SK-MEL-5 (cell line): ENCODE results near the gene S100A5. TPM values are rescaled to one million over a fixed set of nuclear protein-coding genes. Genes with fewer than 3 reads are reported as not detected.
A peak's percentile ranks its signal among the peaks of the same experiment; 100 is the strongest.
"Not testable (repeated sequence)": the region's sequence is repeated elsewhere in the genome, so short reads cannot be mapped to it uniquely, and the experiment has no call there.

ENCODE experiments used
- DNase-seq: peaks from one replicate; pipeline ENCODE4 v3.0.0-alpha.2; 2016; ENCODE audit warnings: low read depth, low spot score
- in situ Hi-C: cut with HindIII; loops from 2 replicates; pipeline ENCODE4 v1.10.0; 2016; ENCODE audit warnings: low sequenced_read_pairs, high pct_unique_total_duplicates, low pct_unique_long_range_greater_than_20kb
- polyA plus RNA-seq, 2 experiments: library from polyadenylated mRNA; depleted of rRNA; stranded (reverse); fragments of >200 nt; gene quantifications; 2 replicates each; pipeline ENCODE4 v1.2.3, GENCODE V29; 2015
- total RNA-seq: library from RNA; depleted of rRNA; stranded (reverse); fragments of >200 nt; shearing (Covaris generic); gene quantifications from 2 replicates; pipeline ENCODE4 v1.2.3, GENCODE V29; 2014; rRNA removed

The S100A5 gene
- total RNA-seq = not detected in 2 replicates
- polyA plus RNA-seq (2015; cell fraction: cytosol; rRNA removed) = not detected in 2 replicates
- not detected in 2 replicates for polyA plus RNA-seq (2015; cell fraction: nucleus; rRNA removed)

DNA sequence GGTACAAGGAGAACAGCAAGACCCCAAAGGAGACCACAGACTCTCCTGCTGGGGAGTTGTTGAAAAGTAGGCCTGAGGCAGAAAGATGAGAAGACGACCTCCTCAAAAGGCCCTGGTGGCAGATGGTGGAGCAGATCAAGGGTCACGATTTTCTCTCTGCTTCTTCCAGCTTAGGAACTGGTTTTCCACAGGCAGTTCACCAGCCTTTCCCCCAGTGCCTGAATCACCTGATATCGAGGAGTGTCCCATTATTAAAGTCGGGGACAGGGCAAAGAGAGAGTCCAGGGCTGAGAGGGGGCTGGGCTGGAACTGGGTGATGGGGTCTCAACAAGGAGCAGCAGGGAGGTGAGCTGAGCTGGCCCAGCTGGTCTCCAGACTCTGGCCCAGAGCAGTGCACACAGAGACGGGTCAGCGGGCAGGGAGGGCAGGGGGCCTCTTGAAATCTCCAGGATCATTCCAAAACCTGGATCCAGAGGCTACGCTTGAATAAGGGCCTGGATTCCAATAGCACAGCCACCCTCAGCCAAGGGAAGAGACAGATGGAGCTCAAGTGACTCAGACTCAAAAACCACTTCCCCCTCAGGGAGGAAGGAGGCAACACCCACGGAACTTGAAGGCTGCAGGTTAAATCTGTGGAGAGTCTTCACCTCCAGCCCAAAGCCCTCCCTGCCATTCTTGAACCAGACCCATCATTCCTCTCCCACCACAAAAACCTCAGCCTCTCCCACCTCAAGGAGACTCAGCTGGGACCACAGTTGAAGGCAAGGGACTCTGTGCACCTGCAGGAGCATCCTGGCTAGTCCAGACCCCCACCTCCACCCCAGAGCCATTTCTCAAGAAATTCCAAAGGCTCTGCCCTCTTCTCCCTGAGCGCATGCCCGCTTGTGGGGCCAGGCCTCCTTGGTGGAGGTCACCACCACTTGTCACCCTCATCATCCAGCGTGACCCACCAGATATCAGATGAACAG, at the start of gene S100A5:
Gene S100A5, minus strand, starts transcription at position 541 of the 968 bp plus-strand sequence. CDS start 743 bp downstream, outside the sequence.
- in situ Hi-C loops = no loop called here
- DNase-seq = no peak

GRCh38 chr1:153588482-153588881, 47.7 kb upstream of the S100A5 start:
- no peak for DNase-seq
- in situ Hi-C loops = no loop called here

DNA sequence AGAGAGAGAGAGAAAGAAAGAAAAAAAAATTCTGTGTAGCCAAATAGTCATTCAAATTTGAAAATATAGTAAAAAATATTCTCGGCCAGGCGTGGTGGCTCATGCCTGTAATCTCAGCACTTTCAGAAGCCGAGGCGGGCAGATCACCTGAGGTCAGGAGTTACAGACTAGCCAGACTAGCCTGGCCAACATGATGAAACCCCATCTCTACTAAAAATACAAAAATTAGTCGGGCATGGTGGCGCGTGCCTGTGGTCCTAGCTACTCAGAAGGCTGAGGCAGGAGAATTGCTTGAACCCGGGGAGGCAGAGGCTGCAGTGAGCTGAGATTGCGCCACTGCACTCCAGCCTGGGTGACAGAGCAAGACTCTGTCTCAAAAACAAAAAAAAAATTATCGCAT, 47.3 kb upstream of the S100A5 start:
- in situ Hi-C loops, DNase-seq: not testable (repeated sequence)

GRCh38 chr1:153587314-153587713, 46.6 kb upstream of the S100A5 start:
- in situ Hi-C loops = no loop called here
- no peak for DNase-seq

- DNase-seq = no peak
- in situ Hi-C loops = no loop called here
Observed at GRCh38 chr1:153586347-153586746, 45.6 kb upstream of the S100A5 start.

GRCh38 chr1:153585006-153585405, 44.3 kb upstream of the S100A5 start:
- in situ Hi-C loops = no loop called here
- DNase-seq = no peak

DNA sequence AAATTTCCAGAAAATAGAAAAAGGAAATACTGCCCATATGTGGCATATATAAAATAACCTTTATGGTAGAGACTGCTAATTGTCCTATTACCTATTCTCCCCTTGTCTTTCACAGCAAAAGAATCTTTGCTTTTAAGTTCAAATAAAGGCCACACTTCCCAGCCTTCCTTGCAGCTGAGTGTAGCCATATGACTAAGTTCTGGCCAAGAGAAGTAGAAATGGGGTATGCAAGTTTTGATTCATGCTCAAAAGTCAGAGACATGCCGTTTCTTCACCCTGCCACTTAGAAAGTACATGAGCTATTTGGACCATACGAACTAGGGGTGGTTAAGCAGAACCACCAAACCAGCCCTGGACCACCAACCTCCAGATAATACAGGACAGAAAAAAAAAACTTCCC, 43.2 kb upstream of the S100A5 start:
- DNase-seq = no peak
- in situ Hi-C loops = no loop called here

DNA sequence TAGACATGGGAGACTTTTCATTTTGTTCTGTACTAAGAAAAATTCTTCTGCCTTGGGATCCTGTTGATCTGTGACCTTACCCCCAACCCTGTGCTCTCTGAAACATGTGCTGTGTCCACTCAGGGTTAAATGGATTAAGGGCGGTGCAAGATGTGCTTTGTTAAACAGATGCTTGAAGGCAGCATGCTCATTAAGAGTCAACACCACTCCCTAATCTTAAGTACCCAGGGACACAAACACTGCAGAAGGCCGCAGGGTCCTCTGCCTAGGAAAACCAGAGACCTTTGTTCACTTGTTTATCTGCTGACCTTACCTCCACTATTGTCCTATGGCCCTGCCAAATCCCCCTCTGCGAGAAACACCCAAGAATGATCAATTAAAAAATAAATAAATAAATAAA, 42.8 kb upstream of the S100A5 start:
- in situ Hi-C loops, DNase-seq: not testable (repeated sequence)

DNA sequence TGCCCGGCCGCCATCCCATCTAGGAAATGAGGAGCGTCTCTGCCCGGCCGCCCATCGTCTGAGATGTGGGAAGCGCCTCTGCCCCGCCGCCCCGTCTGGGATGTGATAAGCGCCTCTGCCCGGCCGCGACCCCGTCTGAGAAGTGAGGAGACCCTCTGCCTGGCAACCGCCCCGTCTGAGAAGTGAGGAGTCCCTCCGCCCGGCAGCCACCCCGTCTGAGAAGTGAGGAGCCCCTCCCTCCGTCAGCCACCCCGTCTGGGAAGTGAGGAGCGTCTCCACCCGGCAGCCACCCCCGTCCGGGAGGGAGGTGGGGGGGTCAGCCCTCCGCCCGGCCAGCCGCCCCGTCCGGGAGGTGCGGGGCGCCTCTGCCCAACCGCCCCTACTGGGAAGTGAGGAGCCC, 42.1 kb upstream of the S100A5 start:
- DNase-seq, in situ Hi-C loops: not testable (repeated sequence)

GRCh38 chr1:153578936-153579335, 38.2 kb upstream of the S100A5 start:
- no peak for DNase-seq
- in situ Hi-C loops = no loop called here

GRCh38 chr1:153578490-153578889, 37.8 kb upstream of the S100A5 start:
- no peak for DNase-seq
- in situ Hi-C loops = no loop called here

DNA sequence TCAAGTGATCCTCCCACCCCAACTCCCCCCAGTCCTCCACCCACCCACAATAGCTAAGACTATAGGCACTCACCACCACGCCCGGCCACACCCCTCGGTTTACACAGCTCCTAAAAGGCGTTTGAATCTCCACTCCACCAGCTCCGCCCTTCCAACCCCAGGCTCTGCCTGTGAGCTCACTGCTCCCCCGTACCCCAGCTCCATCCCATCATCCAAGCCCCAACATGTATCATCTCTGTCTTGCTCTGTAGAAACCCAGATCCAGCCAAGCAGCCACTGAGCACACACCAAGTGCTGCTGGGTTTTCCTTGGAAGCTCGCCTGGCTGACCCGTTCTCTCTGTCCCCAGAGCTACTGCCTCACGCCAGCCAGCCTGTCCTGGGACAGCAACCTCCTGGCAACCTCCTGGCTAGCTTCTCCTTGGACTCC, 36.9 kb upstream of the S100A5 start:
- no peak for DNase-seq
- in situ Hi-C loops = no loop called here

DNA sequence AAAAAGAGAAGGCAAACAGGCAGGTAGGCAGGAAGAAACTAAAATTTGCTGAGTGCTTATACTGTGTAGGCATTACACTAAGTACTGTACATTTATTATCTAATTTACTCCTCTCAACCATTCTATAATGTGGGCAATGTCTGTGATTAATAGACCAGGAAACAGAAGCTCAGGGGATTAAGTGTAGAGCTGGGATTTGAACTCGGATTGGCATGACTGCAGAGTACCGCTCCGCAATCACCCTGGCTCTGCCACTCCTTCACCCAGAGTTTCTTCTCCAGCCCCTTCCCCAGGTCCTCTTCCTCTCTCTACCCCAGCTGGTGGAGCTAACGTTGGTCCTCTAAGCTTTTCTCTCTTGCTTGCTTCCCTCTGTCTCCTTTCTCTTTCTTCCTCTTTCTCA, 36.4 kb upstream of the S100A5 start:
- no peak for DNase-seq
- in situ Hi-C loops = no loop called here

GRCh38 chr1:153575497-153575896, 34.8 kb upstream of the S100A5 start:
- in situ Hi-C loops, DNase-seq: not testable (repeated sequence)

DNA sequence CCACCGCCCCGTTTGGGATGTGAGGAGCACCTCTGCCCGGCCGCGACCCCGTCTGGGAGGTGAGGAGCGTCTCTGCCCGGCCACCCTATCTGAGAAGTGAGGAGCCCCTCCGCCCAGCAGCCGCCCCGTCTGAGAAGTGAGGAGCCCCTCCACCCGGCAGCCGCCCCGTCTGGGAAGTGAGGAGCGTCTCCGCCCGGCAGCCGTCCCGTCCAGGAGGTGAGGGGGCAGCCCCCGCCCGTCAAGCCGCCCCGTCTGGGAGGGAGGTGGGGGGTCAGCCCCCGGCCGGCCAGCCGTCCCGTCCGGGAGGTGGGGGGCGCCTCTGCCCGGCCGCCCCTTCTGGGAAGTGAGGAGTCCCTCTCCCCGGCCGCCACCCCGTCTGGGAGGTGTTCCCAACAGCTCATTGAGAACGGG, 34.4 kb upstream of the S100A5 start:
- in situ Hi-C loops, DNase-seq: not testable (repeated sequence)

DNA sequence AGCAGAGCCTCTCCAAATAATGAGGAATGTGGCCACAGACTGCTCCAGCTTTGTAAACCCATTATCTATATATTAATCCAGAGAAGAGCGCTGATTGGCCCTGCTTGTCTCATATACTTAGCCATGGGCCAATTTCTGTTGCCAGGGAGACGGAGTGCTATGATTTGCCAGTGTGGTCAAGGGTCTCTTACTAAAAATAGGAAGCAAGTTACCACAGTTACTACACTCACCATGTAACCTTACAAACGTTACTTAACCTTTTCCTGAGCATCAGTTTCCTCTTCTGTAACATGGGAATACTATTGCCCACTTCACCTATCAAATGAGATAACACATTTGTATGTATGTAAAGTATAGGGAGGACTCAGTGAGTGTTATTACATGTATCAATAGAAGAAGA, 32.6 kb upstream of the S100A5 start:
- no peak for DNase-seq
- in situ Hi-C loops = no loop called here

GRCh38 chr1:153572569-153573015, 31.9 kb upstream of the S100A5 start:
- DNase-seq = peak; percentile 93
- in situ Hi-C loops = no loop called here

DNA sequence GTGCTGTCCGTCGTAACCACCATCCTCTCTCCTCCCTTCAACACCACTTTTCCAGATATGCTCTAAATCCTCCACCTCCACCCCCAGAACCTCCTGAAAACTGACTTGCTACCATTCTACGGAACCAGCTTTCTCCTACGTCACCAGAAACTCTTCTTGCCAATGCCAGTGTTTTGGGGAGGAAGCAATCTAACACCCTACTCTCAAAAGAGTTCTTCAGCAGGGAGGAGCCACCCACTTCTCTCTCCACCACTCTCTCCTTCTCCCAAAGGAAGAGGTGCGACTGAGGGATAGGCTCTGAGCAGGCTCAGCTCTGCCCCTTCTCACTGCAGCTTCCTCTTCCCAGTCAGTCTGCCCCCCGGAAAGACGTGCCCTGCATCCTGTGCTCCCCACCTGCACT, 31.0 kb upstream of the S100A5 start:
- in situ Hi-C loops = no loop called here
- no peak for DNase-seq

DNA sequence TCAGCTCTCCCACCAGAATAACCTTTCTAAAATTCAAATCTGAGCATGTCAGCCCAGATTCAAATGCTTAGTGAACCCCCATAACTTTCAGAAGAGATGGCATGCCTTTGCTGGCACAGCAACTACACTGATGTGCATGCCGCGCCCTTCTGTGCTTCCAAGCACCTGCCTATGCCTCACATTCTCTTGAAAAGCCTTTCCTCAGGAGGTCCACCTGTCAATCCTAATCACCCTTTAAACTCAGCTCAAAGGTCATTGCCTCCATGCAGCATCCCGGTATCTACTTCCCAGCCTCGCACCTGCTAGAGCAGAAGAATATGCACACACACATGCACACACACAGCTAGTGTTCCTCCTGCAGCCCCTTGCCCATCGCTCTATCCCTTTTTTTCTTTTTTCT, 30.1 kb upstream of the S100A5 start:
- no peak for DNase-seq
- in situ Hi-C loops = no loop called here
